Measurements from ENCODE around the gene DIMT1. TPM values are rescaled to one million over a fixed set of nuclear protein-coding genes. Genes with fewer than 3 reads are reported as not detected.

DIMT1 gene
- total RNA-seq, 2 donors from 2014 or later = 28.8 to 29.2 TPM

GRCh38 chr5:62431735-62432620 is 28.3 kb upstream of the DIMT1 start:
- no peaks in the 10 kb centered on the region for H3K27me3 ChIP-seq (replicated peaks; ENCODE audit: insufficient read depth)
- peaks cover 0 to 14% of the 10 kb centered on the region in 2 donors for H3K4me1 ChIP-seq (ENCODE audit: control insufficient read depth in 1 of 2, low read depth in 2 of 2)
- no peak overlapping the region for H3K27ac ChIP-seq
- H3K9me3 ChIP-seq = no peaks in the 10 kb centered on the region
- no peak overlapping the region for H3K4me3 ChIP-seq
- DNase-seq (ENCODE audit: low spot score) (no peak), ATAC-seq (ENCODE audit: insufficient number of reproducible peaks, low FRiP score, low read depth) (no peak)
- no peaks in the 10 kb centered on the region for H3K36me3 ChIP-seq
- no peak for TF ChIP-seq CTCF (IDR thresholded peaks at IDR 0.05)

- DNase-seq (ENCODE audit: low spot score) (no peak), ATAC-seq (ENCODE audit: insufficient number of reproducible peaks, low FRiP score, low read depth) (no peak)
- Histone ChIP-seq H3K9me3 (no peaks in the 10 kb centered on the region), H3K36me3 (no peaks in the 10 kb centered on the region), H3K27ac (no peak overlapping the region), H3K27me3 (replicated peaks; ENCODE audit: insufficient read depth) (no peaks in the 10 kb centered on the region), H3K4me1 (ENCODE audit: control insufficient read depth in 1 of 2, low read depth in 2 of 2) (no peaks in the 10 kb centered on the region), H3K4me3 (no peak overlapping the region)
- TF ChIP-seq CTCF (IDR thresholded peaks at IDR 0.05) = no peak
Measured at GRCh38 chr5:62424763-62425162, 21.1 kb upstream of the DIMT1 start.

GRCh38 chr5:62421414-62421813 is 17.7 kb upstream of the DIMT1 start:
- no peaks in the 10 kb centered on the region for H3K4me1 ChIP-seq (ENCODE audit: control insufficient read depth in 1 of 2, low read depth in 2 of 2)
- no peak overlapping the region for H3K4me3 ChIP-seq
- no peaks in the 10 kb centered on the region for H3K27me3 ChIP-seq (replicated peaks; ENCODE audit: insufficient read depth)
- no peaks in the 10 kb centered on the region for H3K9me3 ChIP-seq
- ATAC-seq (ENCODE audit: insufficient number of reproducible peaks, low FRiP score, low read depth) (no peak), DNase-seq (ENCODE audit: low spot score) (no peak)
- TF ChIP-seq CTCF (IDR thresholded peaks at IDR 0.05) = no peak
- no peaks in the 10 kb centered on the region for H3K36me3 ChIP-seq
- H3K27ac ChIP-seq = no peak overlapping the region

- no peaks in the 10 kb centered on the region for H3K27me3 ChIP-seq (replicated peaks; ENCODE audit: insufficient read depth)
- no peaks in the 10 kb centered on the region for H3K36me3 ChIP-seq
- TF ChIP-seq CTCF (IDR thresholded peaks at IDR 0.05) = no peak
- H3K9me3 ChIP-seq = no peaks in the 10 kb centered on the region
- no peak overlapping the region for H3K4me3 ChIP-seq
- no peak overlapping the region for H3K27ac ChIP-seq
- ATAC-seq (ENCODE audit: insufficient number of reproducible peaks, low FRiP score, low read depth) (no peak), DNase-seq (ENCODE audit: low spot score) (no peak)
- no peaks in the 10 kb centered on the region for H3K4me1 ChIP-seq (ENCODE audit: control insufficient read depth in 1 of 2, low read depth in 2 of 2)
Measured at GRCh38 chr5:62419609-62420008, 15.9 kb upstream of the DIMT1 start.

GRCh38 chr5:62418462-62419076 is 14.9 kb upstream of the DIMT1 start:
- Histone ChIP-seq H3K9me3 (no peaks in the 10 kb centered on the region), H3K27me3 (replicated peaks; ENCODE audit: insufficient read depth) (no peaks in the 10 kb centered on the region), H3K4me3 (no peak overlapping the region), H3K27ac (no peak overlapping the region), H3K36me3 (no peaks in the 10 kb centered on the region), H3K4me1 (ENCODE audit: control insufficient read depth in 1 of 2, low read depth in 2 of 2) (peaks cover 3 to 8% of the 10 kb centered on the region in 2 donors)
- TF ChIP-seq CTCF (IDR thresholded peaks at IDR 0.05) = no peak
- DNase-seq (ENCODE audit: low spot score) (no peak), ATAC-seq (ENCODE audit: insufficient number of reproducible peaks, low FRiP score, low read depth) (no peak)
